Measurements from ENCODE around the gene IFT43. TPM values are rescaled to one million over a fixed set of nuclear protein-coding genes. Genes with fewer than 3 reads are reported as not detected.

IFT43 gene
- total and polyA plus RNA-seq, 2 donors (not counting 3 experiments of a cell fraction or from before 2014, with no cell fraction given) = 22.3 to 39.0 TPM

DNA sequence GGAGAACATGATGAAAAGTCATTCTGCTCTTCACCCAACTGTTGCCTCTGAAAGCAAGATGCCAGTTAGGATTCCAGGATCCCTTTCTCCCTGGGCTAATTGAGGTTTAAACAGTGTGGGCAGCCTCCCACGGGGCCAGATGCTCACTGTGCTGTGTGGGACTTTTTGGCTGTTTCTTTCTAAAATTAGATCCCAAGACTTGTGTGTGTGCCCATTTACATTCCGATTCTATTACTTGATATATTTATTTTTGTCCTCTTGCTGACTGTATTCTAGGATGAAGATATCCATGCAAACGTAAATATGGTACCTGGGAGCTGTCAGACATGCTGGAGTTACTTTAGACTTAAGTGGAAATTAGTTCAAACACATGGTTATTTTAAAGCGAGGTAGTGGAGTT, 6.2 kb downstream of the IFT43 start:
- DNase-seq (ENCODE audit: low read depth, low spot score) (no peak), FAIRE-seq (no peak)
- TF ChIP-seq FOS (IDR thresholded peaks at IDR 0.05; ENCODE audit: borderline replicate concordance, insufficient read depth, low read length) (no peak), GATA2 (IDR thresholded peaks at IDR 0.05; ENCODE audit: insufficient read depth, insufficient read length, low read depth, low read length) (no peak), POLR2AphosphoS5 (IDR thresholded peaks at IDR 0.05; ENCODE audit: insufficient read depth, low read depth, low read length) (no peak), MYC (IDR thresholded peaks at IDR 0.05; ENCODE audit: low read depth, low read length) (no peak), MAX (IDR thresholded peaks at IDR 0.05; ENCODE audit: insufficient read depth, insufficient read length) (no peak), EZH2 (IDR thresholded peaks at IDR 0.05; ENCODE audit: borderline replicate concordance, low read depth, low read length, severe bottlenecking) (no peak), POLR2A (IDR thresholded peaks at IDR 0.05; ENCODE audit: low read depth, low read length) (no peak), JUN (IDR thresholded peaks at IDR 0.05; ENCODE audit: borderline replicate concordance, insufficient read depth, insufficient read length, low read depth) (no peak)
- TF ChIP-seq, protein P1, sequence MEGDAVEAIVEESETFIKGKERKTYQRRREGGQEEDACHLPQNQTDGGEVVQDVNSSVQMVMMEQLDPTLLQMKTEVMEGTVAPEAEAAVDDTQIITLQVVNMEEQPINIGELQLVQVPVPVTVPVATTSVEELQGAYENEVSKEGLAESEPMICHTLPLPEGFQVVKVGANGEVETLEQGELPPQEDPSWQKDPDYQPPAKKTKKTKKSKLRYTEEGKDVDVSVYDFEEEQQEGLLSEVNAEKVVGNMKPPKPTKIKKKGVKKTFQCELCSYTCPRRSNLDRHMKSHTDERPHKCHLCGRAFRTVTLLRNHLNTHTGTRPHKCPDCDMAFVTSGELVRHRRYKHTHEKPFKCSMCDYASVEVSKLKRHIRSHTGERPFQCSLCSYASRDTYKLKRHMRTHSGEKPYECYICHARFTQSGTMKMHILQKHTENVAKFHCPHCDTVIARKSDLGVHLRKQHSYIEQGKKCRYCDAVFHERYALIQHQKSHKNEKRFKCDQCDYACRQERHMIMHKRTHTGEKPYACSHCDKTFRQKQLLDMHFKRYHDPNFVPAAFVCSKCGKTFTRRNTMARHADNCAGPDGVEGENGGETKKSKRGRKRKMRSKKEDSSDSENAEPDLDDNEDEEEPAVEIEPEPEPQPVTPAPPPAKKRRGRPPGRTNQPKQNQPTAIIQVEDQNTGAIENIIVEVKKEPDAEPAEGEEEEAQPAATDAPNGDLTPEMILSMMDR (IDR thresholded peaks at IDR 0.05; ENCODE audit: extremely low read depth in 1 of 2, insufficient read depth in 1 of 2, low read depth in 1 of 2, low read length in 2 of 2) = no peak
- Histone ChIP-seq H3K27me3 (ENCODE audit: control insufficient read depth in 2 of 2, insufficient read depth in 2 of 2, low read length in 2 of 2) (no peaks in the 10 kb centered on the region), H3K9ac (replicated peaks; ENCODE audit: extremely low read depth, insufficient read depth, low read length) (no peak overlapping the region), H3K36me3 (ENCODE audit: control insufficient read depth in 2 of 2, extremely low read depth in 1 of 2, insufficient read depth in 2 of 2, low read length in 2 of 2) (peaks cover 0 to 9% of the 10 kb centered on the region in 2 experiments), H3K4me1 (ENCODE audit: control insufficient read depth, extremely low read depth, insufficient read depth, low read length) (peaks cover 30% of the 10 kb centered on the region), H3K4me3 (replicated peaks in 1 of 3; ENCODE audit: insufficient read depth in 1 of 3, low read depth in 1 of 3, low read length in 3 of 3) (no peak overlapping the region), H3K9me1 (replicated peaks; ENCODE audit: control insufficient read depth, extremely low read depth, insufficient read depth, low read length) (no peaks in the 10 kb centered on the region), H3K4me2 (ENCODE audit: insufficient read depth, low read length) (no peak overlapping the region), H2AFZ (ENCODE audit: low read depth, low read length) (no peak overlapping the region), H4K20me1 (replicated peaks; ENCODE audit: control insufficient read depth, extremely low read depth, insufficient read depth, low read length) (no peaks in the 10 kb centered on the region), H3K79me2 (ENCODE audit: control insufficient read depth, insufficient read depth, low read length) (no peaks in the 10 kb centered on the region), H3K27ac (ENCODE audit: insufficient read depth, low read depth, low read length) (no peak overlapping the region), H3K9me3 (replicated peaks; ENCODE audit: control insufficient read depth, insufficient read depth, low read length) (no peaks in the 10 kb centered on the region)
- intact Hi-C loops (cut with micrococcal nuclease) = no loop called here
- ChIA-PET POLR2A (no interaction called here), CTCF (interaction anchor here (1.9 kb wide), 1 partner anchor 9 kb away, joined by 4 read pairs; the partner anchor contains the start of gene TGFB3)
- no TSS peak for BruUV-seq (replicated peaks)
- dilution Hi-C loops (cut with MboI; ENCODE audit: extremely low pct_ligation_motif_present, low sequenced_read_pairs) = loop anchor here (25.0 kb wide), 1 partner anchor 279 kb away; no protein-coding TSS in a partner anchor
